GM12875 (cell line): ENCODE results near the gene SLC7A6.

Source experiments
- H3K4me3 ChIP-seq: one replicate; pipeline ENCODE4 v1.5.1; 2011; ENCODE audit warnings: low read depth, low read length, control low read depth
- TF ChIP-seq, protein P1 (sequence below): IDR thresholded peaks from 2 replicates; pipeline ENCODE4 v1.5.1; 2011; ENCODE audit warnings: low read depth, mild to moderate bottlenecking, control low read depth, inconsistent platforms, low read length, moderate library complexity, borderline replicate concordance; ENCODE audit not compliant: insufficient read depth

The SLC7A6 gene

DNA sequence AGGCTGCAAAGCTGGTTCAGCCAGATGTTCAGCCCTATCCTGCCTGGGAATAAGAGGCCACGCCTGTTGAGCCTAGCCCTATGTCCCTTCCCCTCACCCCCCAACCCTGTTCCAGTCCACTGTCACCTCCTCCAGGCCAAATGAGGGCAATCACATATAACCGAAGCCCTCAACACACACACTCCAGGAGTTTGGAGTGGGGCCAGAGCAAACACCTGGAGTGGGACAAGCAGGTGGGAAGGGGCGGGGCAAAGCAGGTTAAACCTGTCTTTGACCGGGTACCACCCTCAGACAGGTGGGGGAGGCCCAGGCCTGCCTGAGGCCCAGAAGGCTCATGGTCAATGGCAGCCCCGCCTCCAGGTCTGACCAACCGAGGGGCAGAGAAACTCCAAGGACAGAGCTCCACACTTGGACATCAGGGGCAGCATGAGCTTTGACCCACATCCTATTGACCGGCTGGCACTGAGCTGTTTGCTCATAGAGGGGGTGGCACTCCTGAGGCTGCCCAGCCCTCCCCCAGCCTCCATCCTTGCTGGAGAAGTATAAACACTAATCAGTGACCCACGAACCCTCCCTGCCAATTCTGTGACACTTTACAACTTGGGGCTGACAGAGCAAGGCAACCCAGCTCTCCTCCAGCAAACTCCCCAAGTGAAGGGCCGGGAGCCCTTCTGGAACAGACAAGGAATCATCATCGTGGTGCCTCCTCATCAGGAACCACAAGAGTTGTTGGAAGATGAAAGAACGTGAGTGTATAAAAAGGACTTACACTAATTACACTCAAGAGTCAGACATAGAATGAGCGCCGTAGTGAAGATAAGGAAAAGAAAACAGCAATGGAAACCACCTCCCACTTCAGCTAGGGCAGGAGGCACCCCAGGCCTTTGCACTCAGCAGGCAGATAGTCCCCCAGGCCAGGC is 29.9 kb upstream of the SLC7A6 start:
- TF ChIP-seq, protein P1, sequence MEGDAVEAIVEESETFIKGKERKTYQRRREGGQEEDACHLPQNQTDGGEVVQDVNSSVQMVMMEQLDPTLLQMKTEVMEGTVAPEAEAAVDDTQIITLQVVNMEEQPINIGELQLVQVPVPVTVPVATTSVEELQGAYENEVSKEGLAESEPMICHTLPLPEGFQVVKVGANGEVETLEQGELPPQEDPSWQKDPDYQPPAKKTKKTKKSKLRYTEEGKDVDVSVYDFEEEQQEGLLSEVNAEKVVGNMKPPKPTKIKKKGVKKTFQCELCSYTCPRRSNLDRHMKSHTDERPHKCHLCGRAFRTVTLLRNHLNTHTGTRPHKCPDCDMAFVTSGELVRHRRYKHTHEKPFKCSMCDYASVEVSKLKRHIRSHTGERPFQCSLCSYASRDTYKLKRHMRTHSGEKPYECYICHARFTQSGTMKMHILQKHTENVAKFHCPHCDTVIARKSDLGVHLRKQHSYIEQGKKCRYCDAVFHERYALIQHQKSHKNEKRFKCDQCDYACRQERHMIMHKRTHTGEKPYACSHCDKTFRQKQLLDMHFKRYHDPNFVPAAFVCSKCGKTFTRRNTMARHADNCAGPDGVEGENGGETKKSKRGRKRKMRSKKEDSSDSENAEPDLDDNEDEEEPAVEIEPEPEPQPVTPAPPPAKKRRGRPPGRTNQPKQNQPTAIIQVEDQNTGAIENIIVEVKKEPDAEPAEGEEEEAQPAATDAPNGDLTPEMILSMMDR = no peak
- H3K4me3 ChIP-seq = no peak overlapping the region

GRCh38 chr16:68235108-68235886 is 29.0 kb upstream of the SLC7A6 start:
- TF ChIP-seq, protein P1 = no peak
- H3K4me3 ChIP-seq = no peak overlapping the region

DNA sequence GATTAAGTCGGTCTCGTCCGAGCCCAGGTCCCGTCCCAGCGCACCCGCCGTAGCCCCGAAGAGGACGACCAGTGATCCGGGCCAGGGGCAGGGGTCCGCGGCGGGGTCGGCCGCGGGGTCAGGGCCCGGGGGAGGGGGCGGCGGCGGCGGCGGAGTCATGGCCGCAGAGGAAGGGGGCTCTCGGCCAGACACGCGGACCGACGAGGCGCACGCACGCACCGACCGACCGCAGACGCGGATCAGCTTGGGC is 28.5 kb upstream of the SLC7A6 start, which contains the start of gene ESRP2:
TSS of gene ESRP2 (minus strand) at position 241 of the 250 bp plus-strand sequence. CDS start at position 159, 82 bp downstream.
- peak within 1 kb of the TSS; percentile 51 for H3K4me3 ChIP-seq

GRCh38 chr16:68236137-68236825 is 28.0 kb upstream of the SLC7A6 start:
- peak overlapping the region; percentile 41 for H3K4me3 ChIP-seq
- TF ChIP-seq, protein P1 = no peak

More for the DNA sequence above, 28.5 kb upstream of the SLC7A6 start, which contains the start of gene ESRP2:
- TF ChIP-seq, protein P1 = no peak

GRCh38 chr16:68236826-68237242 is 27.5 kb upstream of the SLC7A6 start:
- TF ChIP-seq, protein P1 = no peak
- H3K4me3 ChIP-seq = peak overlapping the region; percentile 51

DNA sequence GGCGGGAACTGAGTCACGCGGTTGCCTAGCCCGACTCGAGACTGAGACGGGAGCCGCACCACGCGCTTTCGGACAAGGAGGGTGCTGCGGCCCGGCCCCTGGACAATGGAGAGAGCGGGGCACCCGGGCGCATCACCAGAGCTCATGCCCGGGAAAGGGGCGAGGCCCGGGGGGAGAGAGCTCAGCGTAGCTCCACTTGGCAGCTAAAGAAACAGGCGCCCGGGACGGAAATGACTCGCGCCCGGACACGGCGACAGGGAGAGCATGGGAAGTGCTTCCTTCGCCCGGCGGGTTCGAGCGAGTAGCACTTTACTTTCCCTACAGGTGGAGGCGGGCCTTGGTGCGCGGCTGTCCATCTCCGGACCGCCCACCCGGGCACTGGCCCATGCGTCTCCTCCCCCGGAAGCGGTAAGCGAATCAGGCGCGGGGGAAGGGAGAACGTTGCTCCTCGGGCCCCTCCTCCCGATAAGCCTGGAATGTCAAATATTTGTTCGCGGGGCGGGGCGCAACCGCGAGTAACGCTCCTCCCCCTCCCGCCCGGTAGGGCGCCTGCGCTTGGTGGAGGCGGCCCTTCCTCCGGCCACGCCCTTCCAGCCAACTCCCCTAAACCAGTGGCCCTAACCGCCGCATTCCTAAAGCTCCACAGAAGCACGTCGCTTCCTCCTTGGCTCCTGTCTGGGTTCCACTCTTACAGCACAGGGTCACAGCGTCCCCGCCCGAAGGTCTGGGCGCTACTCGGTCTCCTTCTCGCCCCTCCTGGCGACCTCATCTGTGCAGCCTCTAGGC is 26.9 kb upstream of the SLC7A6 start:
- H3K4me3 ChIP-seq = peak overlapping the region; percentile 51
- TF ChIP-seq, protein P1 = no peak
